Measurements from ENCODE around the gene ST3GAL6.

GRCh38 chr3:98718730-98719129 is 44.4 kb upstream of the ST3GAL6 start:
- TF ChIP-seq, protein P1, sequence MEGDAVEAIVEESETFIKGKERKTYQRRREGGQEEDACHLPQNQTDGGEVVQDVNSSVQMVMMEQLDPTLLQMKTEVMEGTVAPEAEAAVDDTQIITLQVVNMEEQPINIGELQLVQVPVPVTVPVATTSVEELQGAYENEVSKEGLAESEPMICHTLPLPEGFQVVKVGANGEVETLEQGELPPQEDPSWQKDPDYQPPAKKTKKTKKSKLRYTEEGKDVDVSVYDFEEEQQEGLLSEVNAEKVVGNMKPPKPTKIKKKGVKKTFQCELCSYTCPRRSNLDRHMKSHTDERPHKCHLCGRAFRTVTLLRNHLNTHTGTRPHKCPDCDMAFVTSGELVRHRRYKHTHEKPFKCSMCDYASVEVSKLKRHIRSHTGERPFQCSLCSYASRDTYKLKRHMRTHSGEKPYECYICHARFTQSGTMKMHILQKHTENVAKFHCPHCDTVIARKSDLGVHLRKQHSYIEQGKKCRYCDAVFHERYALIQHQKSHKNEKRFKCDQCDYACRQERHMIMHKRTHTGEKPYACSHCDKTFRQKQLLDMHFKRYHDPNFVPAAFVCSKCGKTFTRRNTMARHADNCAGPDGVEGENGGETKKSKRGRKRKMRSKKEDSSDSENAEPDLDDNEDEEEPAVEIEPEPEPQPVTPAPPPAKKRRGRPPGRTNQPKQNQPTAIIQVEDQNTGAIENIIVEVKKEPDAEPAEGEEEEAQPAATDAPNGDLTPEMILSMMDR (IDR thresholded peaks at IDR 0.05; ENCODE audit: poor library complexity) = no peak
- TF ChIP-seq EZH2 (IDR thresholded peaks at IDR 0.05; ENCODE audit: borderline replicate concordance) = no peak
